HG02884 (cell line): ENCODE data around the gene NUP205.
"Not testable (repeated sequence)": the region's sequence is repeated elsewhere in the genome, so short reads cannot be mapped to it uniquely, and the experiment has no call there.

ENCODE experiments used
- ATAC-seq: cut with Tn5 transposase; IDR thresholded peaks from one replicate; pipeline ENCODE4 v1.9.1; 2021; ENCODE audit warnings: mild to moderate bottlenecking, moderate library complexity; ENCODE audit not compliant: unreplicated experiment

The NUP205 gene

DNA sequence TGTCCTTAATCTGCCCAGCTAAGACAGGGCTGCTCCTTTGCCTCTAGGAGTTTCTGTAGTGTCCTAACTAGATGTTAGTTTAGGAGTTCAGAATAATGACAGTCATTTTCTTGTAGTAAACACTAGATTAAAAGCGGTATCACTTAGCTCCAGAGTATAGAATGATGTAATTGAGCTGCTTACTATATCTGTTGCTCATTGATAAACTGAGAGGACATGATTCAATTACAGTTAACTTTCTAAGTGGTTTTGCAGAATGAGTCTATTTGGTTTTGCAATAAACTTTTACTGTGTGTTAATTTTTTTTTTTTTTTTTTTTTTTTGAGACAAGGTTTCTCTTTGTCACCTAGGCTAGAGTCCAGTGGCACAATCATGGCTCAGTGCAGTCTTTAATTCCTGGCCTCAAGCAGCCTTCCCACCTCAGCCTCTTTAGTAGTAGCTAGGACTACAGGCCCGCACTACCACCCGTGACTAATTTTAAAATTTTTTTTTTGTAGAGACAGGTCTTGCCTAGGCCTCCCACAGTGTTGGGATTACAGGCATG, 106.4 kb downstream of the NUP205 start:
- ATAC-seq: no peak

DNA sequence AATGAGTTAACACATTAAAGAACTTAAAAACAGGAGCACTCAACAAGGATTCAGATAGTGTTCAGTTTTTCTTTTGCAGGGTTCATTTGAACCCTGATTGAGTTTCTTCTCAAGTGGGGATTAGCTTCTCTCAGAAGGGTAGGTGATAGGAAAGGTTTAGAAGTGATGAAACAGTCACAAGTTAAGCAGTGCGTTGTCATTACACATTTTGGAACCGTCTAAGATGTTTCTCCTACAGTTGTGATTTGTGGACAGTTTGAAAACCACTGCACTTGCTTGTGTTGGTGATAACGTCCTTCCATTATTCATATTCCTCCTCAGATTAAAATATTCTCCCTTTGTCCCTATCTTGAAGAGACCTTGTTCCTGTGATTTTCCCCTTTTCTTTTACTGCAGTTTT, 107.3 kb downstream of the NUP205 start:
- no peak for ATAC-seq

DNA sequence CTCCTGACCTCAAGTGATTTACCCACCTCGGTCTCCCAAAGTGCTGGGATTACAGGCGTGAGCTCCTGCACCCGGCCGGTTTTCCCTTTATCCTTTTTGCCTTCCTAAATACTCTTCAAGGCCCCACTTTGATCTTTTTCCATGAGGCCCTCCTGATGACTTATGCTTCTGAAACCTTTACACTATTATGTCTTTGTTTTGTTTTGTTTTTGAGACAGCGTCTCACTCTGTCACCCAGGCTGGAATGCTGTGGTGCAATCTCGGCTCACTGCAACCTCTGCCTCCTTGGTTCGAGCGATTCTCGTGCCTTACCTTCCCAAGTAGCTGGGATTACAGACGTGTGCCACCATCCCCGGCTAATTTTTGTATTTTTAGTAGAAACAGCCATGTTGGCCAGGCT, 108.4 kb downstream of the NUP205 start:
- ATAC-seq: no peak

DNA sequence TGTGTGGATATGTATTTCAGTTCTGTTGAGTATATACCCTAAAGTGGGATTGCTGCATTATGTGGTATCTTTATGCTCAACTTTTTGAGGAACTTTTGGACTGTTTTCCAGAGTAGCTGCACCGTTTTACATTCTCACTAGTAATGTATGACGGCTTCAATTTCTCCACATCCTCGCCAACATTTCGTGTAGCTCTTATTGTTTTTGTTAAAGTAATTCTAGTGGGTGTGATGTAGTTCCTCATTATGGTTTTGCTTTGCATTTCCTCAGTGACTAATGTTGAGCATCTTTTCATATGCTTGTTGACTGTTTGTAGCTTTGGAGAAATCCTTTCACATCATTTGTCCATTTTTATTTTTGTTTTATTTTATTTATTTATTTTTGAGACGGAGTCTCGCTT, 109.1 kb downstream of the NUP205 start:
- no peak for ATAC-seq

DNA sequence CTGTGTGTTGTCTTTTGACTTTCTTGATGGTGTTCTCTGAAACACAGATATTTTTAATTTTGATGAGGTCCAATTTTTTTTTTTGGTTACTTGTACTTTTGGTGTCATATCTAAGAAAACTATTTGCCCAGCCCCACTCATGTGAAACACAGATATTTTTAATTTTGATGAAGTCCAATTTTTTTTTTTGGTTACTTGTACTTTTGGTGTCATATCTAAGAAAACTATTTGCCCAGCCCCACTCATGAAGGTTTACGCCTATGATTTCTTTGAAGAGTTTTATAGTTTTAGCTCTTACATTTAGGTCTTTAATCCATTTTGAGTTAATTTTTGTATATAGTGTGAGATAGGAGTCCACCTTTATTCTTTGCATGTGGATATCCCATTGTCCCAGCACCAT, 109.9 kb downstream of the NUP205 start:
- not testable (repeated sequence) for ATAC-seq

DNA sequence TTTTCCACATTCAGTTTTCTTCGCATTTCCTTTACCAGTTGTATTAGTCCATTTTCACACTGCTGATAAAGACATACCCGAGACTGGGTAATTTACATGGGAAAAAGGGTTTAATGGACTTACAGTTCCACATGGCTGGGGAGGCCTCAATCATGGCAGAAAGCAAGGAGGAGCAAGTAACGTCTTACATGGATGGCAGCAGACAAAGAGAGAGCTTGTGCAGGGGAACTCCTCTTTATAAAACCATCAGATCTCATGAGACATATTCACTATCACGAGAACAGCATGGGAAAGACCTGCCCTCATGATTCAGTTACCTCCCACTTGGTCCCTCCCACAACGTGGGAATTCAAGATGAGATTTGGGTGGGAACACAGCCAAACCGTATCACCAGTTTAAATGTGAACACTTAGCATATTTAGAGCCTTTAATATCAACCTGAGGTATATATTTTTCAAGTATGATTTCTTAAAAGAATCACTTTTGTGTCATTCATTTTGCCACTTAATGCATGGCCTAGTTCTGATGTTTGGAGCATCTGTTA, 111.2 kb downstream of the NUP205 start:
- ATAC-seq: not testable (repeated sequence)

DNA sequence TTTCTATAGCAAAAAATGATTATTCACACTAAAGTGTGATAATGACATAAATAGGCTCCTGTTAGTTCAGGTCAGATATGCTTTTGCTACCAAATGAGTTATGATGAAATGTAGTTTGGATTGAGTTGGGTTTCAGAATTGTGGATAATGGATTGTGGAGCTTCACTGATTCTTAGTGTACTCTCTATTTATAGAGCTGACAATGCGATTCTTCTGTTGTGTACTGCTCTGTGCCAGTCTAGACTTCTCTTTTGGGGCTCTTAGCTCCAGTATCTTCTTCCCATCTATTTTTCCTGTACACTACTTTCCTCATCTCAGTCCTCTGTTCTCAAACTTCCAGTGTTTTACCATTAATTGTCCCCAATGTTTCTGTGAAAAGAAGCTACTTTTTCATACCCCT, 112.1 kb downstream of the NUP205 start:
- no peak for ATAC-seq

DNA sequence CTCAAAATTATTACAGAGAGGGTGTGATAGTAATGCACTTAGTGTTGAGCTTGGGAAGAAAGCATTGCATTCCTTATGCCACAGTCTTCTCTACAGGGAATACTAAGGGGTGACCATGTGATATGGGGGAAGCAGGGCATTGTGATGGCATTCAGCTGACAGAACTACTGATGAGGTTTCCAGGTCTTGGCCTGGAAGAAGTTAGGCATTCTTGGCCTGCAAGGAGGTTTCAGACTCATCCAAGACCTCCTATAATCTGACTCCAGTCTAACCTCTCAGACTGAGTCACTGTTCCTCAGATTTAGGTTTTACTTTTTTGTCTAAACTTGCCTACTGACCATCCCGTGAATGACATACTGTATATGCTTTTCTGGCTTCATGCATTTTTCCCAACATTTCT, 112.5 kb downstream of the NUP205 start:
- ATAC-seq: no peak

DNA sequence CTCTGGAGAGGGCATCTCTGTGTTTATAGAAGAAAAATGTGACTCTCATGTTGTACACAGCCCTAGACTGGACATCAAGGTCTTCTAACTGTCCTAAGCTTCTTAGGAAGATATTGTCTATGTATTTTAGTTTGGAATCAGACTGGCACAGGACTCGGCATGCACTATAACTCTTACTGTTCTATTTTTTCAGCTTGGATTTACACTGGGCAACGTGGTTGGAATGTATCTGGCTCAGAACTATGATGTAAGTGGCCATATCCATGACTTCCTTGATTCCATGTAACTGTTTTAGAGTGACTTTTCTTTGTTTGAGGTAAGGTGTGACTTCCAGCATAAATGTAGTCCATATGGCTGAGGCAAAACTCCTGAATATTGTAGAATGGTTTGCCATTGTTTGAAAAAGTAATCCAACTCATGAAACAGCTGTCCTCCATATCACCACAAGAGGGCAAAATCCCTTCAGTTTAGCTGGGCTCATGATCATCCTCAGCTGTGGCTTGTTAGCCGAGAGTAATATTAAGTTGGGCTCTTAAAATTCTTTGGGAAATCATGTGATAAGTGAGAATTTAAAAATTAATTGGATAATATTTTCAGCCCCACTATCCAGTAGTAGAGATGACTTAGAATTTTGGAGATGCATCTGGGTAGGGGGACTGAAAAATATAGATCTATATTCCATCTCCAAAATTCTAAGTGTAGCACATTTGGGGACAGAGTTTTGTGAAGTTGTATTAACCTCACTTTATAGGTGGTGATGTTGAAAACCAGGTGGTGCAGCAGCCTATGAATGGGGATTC, 115.0 kb downstream of the NUP205 start:
- ATAC-seq: no peak

DNA sequence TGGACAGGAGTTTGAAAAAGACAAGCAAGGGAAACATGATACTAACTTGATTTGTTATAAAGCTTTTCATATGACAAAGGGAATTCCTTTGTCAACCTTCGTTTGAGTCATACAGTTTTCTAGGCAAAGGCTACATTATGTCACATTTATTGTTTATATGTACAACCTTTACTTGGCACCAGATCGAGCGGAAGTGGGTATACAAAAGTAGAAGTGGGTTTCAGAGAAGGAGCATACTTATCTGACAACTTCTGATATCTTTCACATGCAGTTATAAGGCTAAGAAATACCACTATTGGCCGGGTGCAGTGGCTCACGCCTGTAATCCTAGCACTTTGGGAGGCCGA, 115.6 kb downstream of the NUP205 start:
- no peak for ATAC-seq

DNA sequence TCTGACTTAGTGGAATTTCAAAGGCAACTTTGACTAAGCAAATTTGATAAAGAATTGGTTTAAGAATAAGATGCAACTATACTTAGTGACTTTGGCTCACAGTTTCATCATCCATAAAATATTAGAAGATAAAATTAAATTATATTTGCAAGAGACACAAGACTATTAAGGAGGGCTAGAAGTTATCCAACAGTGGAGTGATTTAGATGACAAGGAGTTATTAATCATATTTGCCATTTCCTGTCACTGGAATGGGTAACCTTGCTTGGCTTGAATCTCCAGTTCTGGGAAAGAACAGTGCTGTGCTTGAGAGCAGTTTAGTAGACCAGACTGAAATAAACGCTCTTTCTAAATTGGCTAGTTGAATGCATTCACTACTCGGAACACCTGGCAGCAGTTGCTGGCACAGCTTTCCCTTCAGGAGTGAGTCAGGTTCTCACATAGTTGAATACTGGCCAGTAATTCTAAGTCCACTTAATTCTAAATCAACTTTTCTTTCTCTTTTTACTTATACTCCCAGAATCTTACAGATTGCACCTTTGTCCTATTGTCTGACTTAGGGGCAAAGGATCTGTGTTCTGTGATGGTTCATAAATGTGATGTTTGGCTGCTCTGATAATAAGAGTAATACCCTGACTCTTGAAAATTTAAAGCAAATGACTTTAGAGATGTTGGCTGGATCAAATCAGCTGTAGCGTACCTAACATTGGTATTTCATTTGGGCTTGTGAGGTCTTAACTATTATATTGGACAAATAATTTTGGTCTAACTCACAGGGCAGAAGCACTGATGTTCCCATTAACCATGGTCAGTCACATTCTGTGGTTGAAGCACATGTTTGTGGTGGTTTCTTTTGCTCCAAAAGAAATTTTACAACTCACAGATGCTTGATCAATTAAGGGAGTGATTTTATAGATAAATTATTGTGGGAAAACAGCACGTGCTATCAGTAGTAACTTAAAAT, 121.2 kb downstream of the NUP205 start:
- no peak for ATAC-seq

DNA sequence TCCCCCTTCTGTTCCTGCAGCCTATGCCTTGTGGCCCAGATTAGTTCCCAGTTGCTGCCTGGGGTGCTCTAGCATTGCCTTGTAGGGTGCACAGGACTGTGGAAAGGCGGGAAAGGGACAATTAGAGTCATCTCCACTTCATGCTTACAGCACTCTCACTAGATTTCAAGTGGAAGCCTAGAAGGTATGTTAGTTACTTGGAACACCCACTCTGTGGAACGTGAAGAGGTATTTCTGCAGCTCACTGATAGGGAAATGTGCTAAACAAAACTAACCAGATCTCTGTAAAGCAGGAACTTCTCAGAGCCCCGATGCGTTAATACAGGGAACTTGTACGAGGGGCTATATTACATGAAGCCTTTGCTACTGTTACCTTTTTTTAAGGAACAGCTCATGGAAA, 124.0 kb downstream of the NUP205 start:
- no peak for ATAC-seq

DNA sequence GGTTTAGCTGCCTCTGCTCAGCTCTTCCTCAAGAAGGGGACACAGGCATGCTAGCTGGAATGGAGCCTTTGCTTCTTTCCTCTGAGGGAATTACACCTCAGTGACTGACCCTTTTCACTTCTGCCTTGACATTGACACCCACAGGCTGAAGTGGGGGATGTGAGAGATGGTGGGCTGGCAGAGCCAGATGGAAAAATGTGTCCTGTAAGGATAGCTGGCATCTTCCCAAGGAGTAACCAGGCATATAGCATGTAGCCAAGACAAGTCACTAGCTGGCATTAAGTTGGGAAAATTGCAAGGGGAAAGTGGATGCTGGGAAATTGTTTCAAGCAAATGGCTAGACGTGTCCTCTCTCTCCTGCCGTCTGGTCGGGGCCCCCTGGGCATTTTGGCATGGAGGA, 124.5 kb downstream of the NUP205 start:
- no peak for ATAC-seq

DNA sequence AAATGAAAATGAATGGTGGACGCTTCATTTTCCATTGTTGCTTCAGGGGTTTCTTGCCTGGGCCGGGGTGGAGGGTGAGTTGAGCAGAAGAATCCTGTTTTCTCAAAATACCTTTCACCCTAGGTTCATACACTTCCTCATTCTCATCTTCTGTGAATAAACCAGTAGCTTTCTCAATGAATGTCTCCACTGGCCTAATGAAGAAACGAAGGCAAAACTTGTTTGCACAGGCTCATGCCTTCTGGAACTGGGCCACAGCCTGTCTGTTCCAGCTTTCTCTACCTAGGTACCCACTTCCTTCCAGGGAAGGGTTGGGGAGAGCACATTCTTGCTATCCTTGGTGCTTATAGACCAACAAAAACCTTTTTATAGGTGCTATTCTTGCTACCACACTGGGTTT, 125.9 kb downstream of the NUP205 start:
- ATAC-seq: no peak

DNA sequence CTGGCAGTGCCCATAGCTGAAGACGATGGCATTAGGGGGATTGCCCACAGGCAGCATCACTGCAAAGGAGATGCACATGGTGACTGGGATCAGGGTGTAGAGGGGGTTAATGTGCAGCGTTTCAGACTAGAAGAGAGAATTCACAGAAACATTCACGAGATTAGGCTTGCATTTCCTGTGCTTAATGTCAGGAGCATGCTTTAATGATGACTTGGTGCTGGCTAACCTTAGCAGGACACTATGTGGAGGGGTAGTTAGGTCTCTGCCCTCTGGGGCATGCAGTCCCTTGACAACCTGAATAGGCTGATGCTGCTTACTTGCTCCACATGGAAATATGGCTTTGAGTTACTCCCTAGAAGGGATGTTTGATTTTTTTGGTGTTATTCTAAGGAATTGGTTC, 126.4 kb downstream of the NUP205 start:
- no peak for ATAC-seq

DNA sequence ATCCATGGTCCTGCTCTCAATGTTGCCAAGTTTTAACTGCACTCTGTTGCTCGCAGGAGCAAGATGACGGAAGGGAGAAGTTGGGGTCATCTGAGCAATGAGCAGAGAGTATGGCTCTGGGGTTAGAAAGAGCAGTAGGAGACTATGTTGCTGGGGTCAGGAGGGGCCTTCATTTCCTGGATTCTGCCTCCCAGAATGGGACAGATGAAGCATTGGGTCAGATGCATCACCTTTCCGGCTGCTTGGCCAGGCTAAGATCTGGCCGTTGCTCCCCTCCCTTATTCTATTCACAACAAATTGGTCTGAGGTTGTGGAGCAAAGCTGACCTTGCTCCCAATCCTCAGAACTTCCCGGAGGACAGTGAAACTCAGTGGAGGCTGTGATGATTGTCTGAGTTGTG, 127.0 kb downstream of the NUP205 start:
- no peak for ATAC-seq

DNA sequence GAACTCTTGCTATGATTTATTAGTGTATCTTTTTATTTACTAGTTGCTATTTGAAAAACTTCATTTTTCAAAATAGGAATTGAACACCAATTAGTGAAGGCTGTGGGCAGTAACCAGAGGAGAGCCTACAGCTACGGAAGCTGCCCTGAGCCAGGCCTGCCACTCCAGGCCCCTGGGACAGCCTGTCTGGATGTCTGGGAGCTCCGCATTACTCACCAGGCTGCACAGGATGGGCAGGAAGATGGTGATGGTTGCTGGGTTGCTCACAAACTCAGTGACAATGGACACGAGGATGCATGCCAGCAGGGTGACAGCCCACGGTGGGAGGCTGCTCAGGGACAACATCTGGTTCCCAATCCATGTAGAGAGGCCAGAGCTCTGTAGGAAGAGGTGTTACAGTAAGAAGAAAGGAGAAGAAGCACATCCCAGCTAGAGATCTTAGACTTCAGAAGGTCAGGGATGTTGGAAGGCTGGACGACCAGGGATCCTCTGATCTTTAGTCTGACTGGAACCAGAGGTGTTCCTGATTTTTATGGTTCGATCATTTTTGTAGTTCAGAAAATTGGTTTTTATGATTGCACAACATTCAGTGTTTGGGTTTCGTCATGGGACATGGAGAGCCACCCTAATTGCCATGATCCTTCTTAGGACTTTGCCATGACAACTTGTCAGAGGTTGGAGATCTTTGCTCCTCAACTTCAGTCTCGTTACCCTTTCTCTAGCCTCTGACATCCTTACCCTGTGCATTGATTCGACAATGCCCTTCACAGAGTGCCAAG, 127.8 kb downstream of the NUP205 start:
- no peak for ATAC-seq

DNA sequence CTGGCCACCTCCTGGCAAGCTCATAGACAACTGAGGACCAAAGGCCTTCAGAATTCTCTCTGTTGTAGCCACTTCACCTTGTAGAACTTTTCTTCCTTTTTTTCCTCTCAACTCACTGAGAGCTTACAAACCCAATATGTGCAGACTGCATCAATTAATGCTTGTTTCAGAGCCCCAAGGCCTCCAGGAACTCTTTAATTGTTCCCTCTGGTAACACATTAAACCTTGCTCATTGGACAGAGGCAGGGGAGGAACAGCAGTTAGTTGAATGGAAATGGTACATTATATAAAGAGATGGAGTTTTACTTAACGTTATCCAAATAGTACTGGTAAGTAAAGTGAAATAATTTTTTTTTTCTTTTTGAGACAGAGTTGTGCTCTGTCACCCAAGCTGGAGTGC, 129.7 kb downstream of the NUP205 start:
- no peak for ATAC-seq

DNA sequence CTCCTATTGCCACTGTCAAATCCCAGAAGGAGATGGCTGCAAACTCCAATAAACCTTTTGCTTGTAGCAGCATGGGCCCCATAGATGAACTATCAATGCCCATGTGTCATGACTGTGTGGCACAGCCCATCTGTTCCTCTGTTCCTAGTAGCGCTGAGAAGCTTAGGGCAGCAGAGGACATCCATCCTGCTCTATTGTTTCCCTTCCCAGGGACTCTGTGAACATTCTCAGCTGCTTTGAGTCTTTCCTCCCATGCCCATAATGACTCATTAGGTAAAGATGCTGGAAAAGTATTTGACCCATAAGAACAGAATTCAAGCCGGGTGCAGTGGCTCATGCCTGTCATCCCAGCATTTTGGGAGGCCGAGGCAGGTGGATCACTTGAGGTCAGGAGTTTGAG, 132.8 kb downstream of the NUP205 start:
- no peak for ATAC-seq

DNA sequence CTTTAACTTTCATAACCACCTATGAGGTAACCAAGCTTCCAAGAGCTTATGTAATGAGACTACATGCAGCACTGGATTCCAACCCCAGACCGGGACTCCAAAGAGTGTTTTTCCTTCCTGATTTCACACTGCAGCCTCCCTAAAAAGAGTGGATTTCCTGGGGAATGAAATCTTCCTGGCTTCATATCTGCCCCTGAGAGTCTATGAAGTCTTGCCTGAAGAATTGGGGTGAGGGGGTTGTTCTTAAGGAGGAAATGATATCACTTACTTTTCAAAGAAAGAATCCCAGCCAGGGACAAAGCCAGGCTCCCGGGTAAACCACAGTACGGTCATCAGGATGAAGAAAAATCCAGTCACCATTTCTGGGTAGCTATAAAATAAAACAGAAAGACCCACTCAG, 134.3 kb downstream of the NUP205 start:
- ATAC-seq: no peak

DNA sequence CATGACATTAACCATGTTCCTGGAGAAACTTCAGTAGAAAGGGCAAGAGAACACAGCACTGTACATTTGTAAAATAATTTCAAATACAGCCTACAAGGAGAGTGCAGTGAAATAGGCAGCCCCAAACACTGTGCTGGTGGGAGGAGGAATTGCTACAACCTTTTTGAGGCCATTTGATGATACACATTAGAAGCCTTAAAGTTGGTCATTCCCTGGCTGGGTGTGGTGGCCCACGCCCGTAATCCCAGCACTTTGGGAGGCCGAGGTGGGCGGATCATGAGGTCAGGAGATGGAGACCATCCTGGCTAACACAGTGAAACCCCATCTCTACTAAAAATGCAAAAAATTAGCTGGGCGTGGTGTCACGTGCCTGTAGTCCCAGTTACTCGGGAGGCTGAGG, 134.9 kb downstream of the NUP205 start:
- ATAC-seq: not testable (repeated sequence)
